ENCODE data around the gene CYP27A1.

- TF ChIP-seq CTCF (IDR thresholded peaks at IDR 0.05) = no peak
- no peak for TF ChIP-seq POLR2A (IDR thresholded peaks at IDR 0.05)
Observed at GRCh38 chr2:218832081-218832480, 50.1 kb downstream of the CYP27A1 start.

All from heart left ventricle (tissue), 13 donors.